Loucy (cell line): ENCODE results near the gene PLA2G4F.

Source experiments
- H2AFZ ChIP-seq: fragments of 200-600 bp; sonication (generic); 2 replicates; pipeline ENCODE4 v1.6.0; 2016; ENCODE audit warnings: antibody characterized with exemption, mild to moderate bottlenecking, low read length, moderate library complexity
- H3F3A ChIP-seq: fragments of 200-600 bp; 2 replicates; pipeline ENCODE4 v1.6.0; 2016; ENCODE audit warnings: antibody characterized with exemption, low read depth, mild to moderate bottlenecking
- H3K27me3 ChIP-seq: fragments of 200-600 bp; sonication (generic); 2 replicates; pipeline ENCODE4 v1.6.1; 2014; ENCODE audit warnings: low read length, mild to moderate bottlenecking; ENCODE audit not compliant: insufficient read depth, poor library complexity, severe bottlenecking
- H3K36me3 ChIP-seq: fragments of 200-600 bp; sonication (generic); 2 replicates; pipeline ENCODE4 v1.6.1; 2016; ENCODE audit warnings: low read length; ENCODE audit not compliant: insufficient read depth
- H3K4me1 ChIP-seq: fragments of 200-600 bp; sonication (generic); 2 replicates; pipeline ENCODE4 v1.5.1; 2014; ENCODE audit warnings: low read length, mild to moderate bottlenecking; ENCODE audit not compliant: insufficient read depth, poor library complexity, severe bottlenecking
- H3K4me2 ChIP-seq: fragments of 200-600 bp; sonication (generic); 2 replicates; pipeline ENCODE4 v1.6.0; 2014; ENCODE audit warnings: antibody characterized with exemption, low read length, low read depth, mild to moderate bottlenecking; ENCODE audit not compliant: poor library complexity, severe bottlenecking
- H3K4me3 ChIP-seq: fragments of 200-600 bp; sonication (generic); 2 replicates; pipeline ENCODE4 v1.5.1; 2014; ENCODE audit warnings: low read length, mild to moderate bottlenecking, mixed read lengths; ENCODE audit not compliant: poor library complexity, severe bottlenecking
- H3K79me2 ChIP-seq: fragments of 200-600 bp; sonication (generic); 2 replicates; pipeline ENCODE4 v1.6.1; 2014; ENCODE audit warnings: low read length; ENCODE audit not compliant: insufficient read depth
- H3K9ac ChIP-seq: fragments of 200-600 bp; sonication (generic); 2 replicates; pipeline ENCODE4 v1.6.0; 2014; ENCODE audit warnings: mild to moderate bottlenecking, low read depth, low read length, moderate library complexity; ENCODE audit not compliant: poor library complexity, severe bottlenecking
- H3K9me2 ChIP-seq: fragments of 200-600 bp; sonication (generic); replicated peaks from 2 replicates; pipeline ENCODE4 v1.6.1; 2016; ENCODE audit warnings: low read depth, low read length, mixed read lengths
- H3K9me3 ChIP-seq: fragments of 200-600 bp; sonication (generic); 2 replicates; pipeline ENCODE4 v1.6.1; 2014; ENCODE audit warnings: mild to moderate bottlenecking, antibody characterized with exemption, low read length, low read depth; ENCODE audit not compliant: insufficient read depth
- H4K20me1 ChIP-seq: fragments of 200-600 bp; sonication (generic); 2 replicates; pipeline ENCODE4 v1.6.0; 2014; ENCODE audit warnings: antibody characterized with exemption, low read length, mild to moderate bottlenecking; ENCODE audit not compliant: insufficient read depth, poor library complexity, severe bottlenecking
- EZH2phosphoT487 ChIP-seq: fragments of 200-600 bp; IDR thresholded peaks from 2 replicates; pipeline ENCODE4 v1.6.1; 2018; ENCODE audit warnings: antibody characterized with exemption, mild to moderate bottlenecking, moderate library complexity, borderline replicate concordance
- TF ChIP-seq, protein P1 (sequence below): fragments of 200-600 bp; sonication (generic); conservative IDR thresholded peaks from 2 replicates; pipeline ENCODE4 v1.5.1; 2014; ENCODE audit warnings: mild to moderate bottlenecking, antibody characterized with exemption, low read length

Gene PLA2G4F

DNA sequence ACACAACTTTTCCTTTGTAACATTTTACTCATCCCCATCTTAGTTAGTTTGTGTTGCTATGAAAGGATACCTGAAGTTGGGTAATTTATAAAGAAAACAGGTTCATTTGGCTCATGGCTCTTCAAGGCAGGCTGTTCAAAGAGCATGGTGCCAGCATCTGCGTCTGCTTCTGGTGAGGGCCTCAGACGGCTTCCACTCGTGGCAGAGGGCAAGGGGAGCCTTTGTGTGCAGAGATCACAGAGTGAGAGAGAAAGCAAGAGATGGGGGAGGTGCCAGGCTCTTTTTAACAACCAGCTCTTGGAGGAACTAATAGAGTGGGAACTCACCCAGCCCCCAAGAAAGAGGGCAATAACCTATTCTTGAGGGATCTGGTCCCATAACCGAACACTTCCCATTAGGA, 23.1 kb downstream of the PLA2G4F start:
- Histone ChIP-seq H4K20me1 (no peaks in the 10 kb centered on the region), H3K79me2 (no peaks in the 10 kb centered on the region), H3K9ac (no peak overlapping the region), H3K36me3 (no peaks in the 10 kb centered on the region), H3K4me1 (no peaks in the 10 kb centered on the region), H3K9me3 (no peaks in the 10 kb centered on the region), H2AFZ (no peak overlapping the region), H3K27me3 (no peaks in the 10 kb centered on the region), H3K4me2 (no peak overlapping the region), H3K4me3 (no peak overlapping the region), H3K9me2 (no peaks in the 10 kb centered on the region), H3F3A (no peaks in the 10 kb centered on the region)
- no peak for TF ChIP-seq EZH2phosphoT487
- TF ChIP-seq, protein P1, sequence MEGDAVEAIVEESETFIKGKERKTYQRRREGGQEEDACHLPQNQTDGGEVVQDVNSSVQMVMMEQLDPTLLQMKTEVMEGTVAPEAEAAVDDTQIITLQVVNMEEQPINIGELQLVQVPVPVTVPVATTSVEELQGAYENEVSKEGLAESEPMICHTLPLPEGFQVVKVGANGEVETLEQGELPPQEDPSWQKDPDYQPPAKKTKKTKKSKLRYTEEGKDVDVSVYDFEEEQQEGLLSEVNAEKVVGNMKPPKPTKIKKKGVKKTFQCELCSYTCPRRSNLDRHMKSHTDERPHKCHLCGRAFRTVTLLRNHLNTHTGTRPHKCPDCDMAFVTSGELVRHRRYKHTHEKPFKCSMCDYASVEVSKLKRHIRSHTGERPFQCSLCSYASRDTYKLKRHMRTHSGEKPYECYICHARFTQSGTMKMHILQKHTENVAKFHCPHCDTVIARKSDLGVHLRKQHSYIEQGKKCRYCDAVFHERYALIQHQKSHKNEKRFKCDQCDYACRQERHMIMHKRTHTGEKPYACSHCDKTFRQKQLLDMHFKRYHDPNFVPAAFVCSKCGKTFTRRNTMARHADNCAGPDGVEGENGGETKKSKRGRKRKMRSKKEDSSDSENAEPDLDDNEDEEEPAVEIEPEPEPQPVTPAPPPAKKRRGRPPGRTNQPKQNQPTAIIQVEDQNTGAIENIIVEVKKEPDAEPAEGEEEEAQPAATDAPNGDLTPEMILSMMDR, result no peak

- Histone ChIP-seq H3K9ac (no peak overlapping the region), H3K9me3 (no peaks in the 10 kb centered on the region), H3K4me3 (no peak overlapping the region), H3K4me2 (no peak overlapping the region), H3K4me1 (no peaks in the 10 kb centered on the region), H3K36me3 (no peaks in the 10 kb centered on the region), H3K9me2 (no peaks in the 10 kb centered on the region), H4K20me1 (no peaks in the 10 kb centered on the region), H3F3A (no peaks in the 10 kb centered on the region), H3K79me2 (no peaks in the 10 kb centered on the region), H2AFZ (no peak overlapping the region), H3K27me3 (no peaks in the 10 kb centered on the region)
- TF ChIP-seq, protein P1, result no peak
- TF ChIP-seq EZH2phosphoT487, result no peak
These were observed 24.3 kb downstream of the PLA2G4F start for GRCh38 chr15:42131826-42132806.

DNA sequence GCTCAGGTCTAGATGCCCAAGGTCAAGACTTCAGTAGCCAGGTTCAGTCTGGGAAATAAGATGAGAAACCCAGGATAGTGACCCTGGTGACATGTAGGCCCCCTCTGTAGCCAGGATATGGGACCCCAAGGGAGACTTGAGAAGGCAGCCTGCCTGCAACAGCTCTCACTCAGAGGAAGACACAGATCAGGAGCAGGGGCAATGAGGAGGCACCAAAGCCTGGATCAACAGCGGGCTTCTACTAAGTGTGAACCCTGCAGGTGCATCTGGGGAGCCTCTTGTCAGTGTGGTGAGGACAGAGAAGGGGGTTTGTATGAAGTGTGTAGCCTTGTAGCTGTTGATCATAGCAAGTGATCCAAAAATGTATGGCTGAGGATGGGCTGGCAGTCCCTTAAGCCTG, 25.4 kb downstream of the PLA2G4F start:
- Histone ChIP-seq H3K9me2 (no peaks in the 10 kb centered on the region), H4K20me1 (no peaks in the 10 kb centered on the region), H3K4me3 (no peak overlapping the region), H3K36me3 (no peaks in the 10 kb centered on the region), H3K79me2 (no peaks in the 10 kb centered on the region), H3K27me3 (no peaks in the 10 kb centered on the region), H3K4me1 (no peaks in the 10 kb centered on the region), H3F3A (no peaks in the 10 kb centered on the region), H3K9ac (no peak overlapping the region), H3K4me2 (no peak overlapping the region), H2AFZ (no peak overlapping the region), H3K9me3 (no peaks in the 10 kb centered on the region)
- TF ChIP-seq, protein P1, result no peak
- TF ChIP-seq EZH2phosphoT487, result no peak
